GM12892 (cell line): ENCODE measurements around the gene EPN1.

Source experiments
- POLR2A ChIP-seq: IDR thresholded peaks from 2 replicates; pipeline ENCODE4 v1.6.1; 2011; ENCODE audit warnings: low read depth, low read length, control low read depth
- TAF1 ChIP-seq: IDR thresholded peaks from 2 replicates; pipeline ENCODE4 v1.6.1; 2011; ENCODE audit warnings: low read depth, mild to moderate bottlenecking, control low read depth, low read length, borderline replicate concordance

DNA sequence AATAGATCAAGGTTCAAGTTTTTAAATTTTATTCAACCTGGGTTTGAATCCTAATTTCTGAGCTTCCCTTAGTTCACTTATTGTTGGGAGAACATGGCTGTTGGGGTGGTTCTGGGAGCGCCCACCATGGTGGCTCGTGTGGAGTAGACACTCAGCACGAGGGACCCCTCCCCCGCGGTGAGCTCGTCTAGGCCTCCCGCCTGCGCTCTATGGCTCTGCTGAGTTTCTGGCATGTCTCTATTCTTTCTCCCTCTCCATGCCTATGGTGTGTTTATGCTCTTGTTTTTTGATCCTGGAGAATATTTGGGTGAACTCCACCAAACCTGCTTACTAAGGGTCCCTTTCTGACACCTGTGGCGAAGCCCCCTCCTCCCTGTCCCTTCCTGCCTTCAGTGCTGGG is 1.6 kb upstream of the EPN1 start:
- TF ChIP-seq POLR2A, result no peak
- no peak for TF ChIP-seq TAF1
